PFSK-1 (cell line): ENCODE data around the gene NACAD.

Source experiments
- FOXP2 ChIP-seq: optimal IDR thresholded peaks from 2 replicates; pipeline ENCODE3; 2011; ENCODE audit warnings: borderline replicate concordance, control low read depth, inconsistent platforms; ENCODE audit not compliant: insufficient read depth; ENCODE audit errors: extremely low read length, extremely low read depth
- POLR2AphosphoS5 ChIP-seq: IDR thresholded peaks from 2 replicates; pipeline ENCODE4 v1.6.1; 2012; ENCODE audit warnings: low read depth, mild to moderate bottlenecking, control low read depth, low read length, moderate library complexity
- REST ChIP-seq, 2 experiments: IDR thresholded peaks; 2 replicates each; pipeline versions ENCODE4 v1.6.1 to v1.8.0; 2011 to 2012; ENCODE audit warnings: low read depth in 2 of 2, low read length in 2 of 2, control low read depth in 1 of 2, inconsistent platforms in 1 of 2, mild to moderate bottlenecking in 1 of 2, moderate library complexity in 1 of 2; ENCODE audit not compliant: insufficient read depth in 1 of 2
- SIN3A ChIP-seq: IDR thresholded peaks from 2 replicates; pipeline ENCODE4 v1.6.1; 2012; ENCODE audit warnings: mild to moderate bottlenecking, low read length, moderate library complexity, borderline replicate concordance; ENCODE audit not compliant: insufficient read depth
- TAF1 ChIP-seq: IDR thresholded peaks from 2 replicates; pipeline ENCODE4 v1.6.1; 2012; ENCODE audit warnings: low read length, control low read depth, borderline replicate concordance; ENCODE audit not compliant: insufficient read depth

The NACAD gene

GRCh38 chr7:45131891-45132290, 43.1 kb upstream of the NACAD start:
- no peak for TF ChIP-seq POLR2AphosphoS5

- TF ChIP-seq TAF1: no peak
- no peak for TF ChIP-seq SIN3A
- TF ChIP-seq REST (IDR thresholded peaks at IDR 0.05; ENCODE audit: insufficient read depth in 1 of 2, low read depth in 2 of 2, low read length in 2 of 2): no peak
- no peak for TF ChIP-seq FOXP2
- TF ChIP-seq POLR2AphosphoS5: no peak
Observed at GRCh38 chr7:45130910-45131309, 42.1 kb upstream of the NACAD start.

GRCh38 chr7:45129906-45130305, 41.1 kb upstream of the NACAD start:
- TF ChIP-seq FOXP2 (no peak), POLR2AphosphoS5 (no peak), SIN3A (no peak), REST (IDR thresholded peaks at IDR 0.05; ENCODE audit: insufficient read depth in 1 of 2, low read depth in 2 of 2, low read length in 2 of 2) (no peak), TAF1 (no peak)

- no peak for TF ChIP-seq TAF1
- TF ChIP-seq FOXP2: no peak
Observed at GRCh38 chr7:45129181-45129800, 40.5 kb upstream of the NACAD start.

GRCh38 chr7:45126920-45127319, 38.2 kb upstream of the NACAD start:
- TF ChIP-seq POLR2AphosphoS5: no peak
- TF ChIP-seq TAF1: no peak
- TF ChIP-seq REST (IDR thresholded peaks at IDR 0.05; ENCODE audit: insufficient read depth in 1 of 2, low read depth in 2 of 2, low read length in 2 of 2): no peak
- TF ChIP-seq FOXP2: no peak
- no peak for TF ChIP-seq SIN3A

- no peak for TF ChIP-seq POLR2AphosphoS5
- TF ChIP-seq TAF1: no peak
- no peak for TF ChIP-seq SIN3A
- TF ChIP-seq FOXP2: no peak
- no peak for TF ChIP-seq REST (IDR thresholded peaks at IDR 0.05; ENCODE audit: insufficient read depth in 1 of 2, low read depth in 2 of 2, low read length in 2 of 2)
Observed at GRCh38 chr7:45126201-45126600, 37.4 kb upstream of the NACAD start.
